ENCODE data around the gene PSMD6. TPM values are rescaled to one million over a fixed set of nuclear protein-coding genes. Genes with fewer than 3 reads are reported as not detected.

The PSMD6 gene
- polyA plus RNA-seq, 1 donor from 2014 or later = 150 TPM

- H4K20me1 ChIP-seq (ENCODE audit: insufficient read depth) = no peaks in the 10 kb centered on the region
- peaks cover 9% of the 10 kb centered on the region for H3K36me3 ChIP-seq (ENCODE audit: insufficient read depth, low read length)
- TF ChIP-seq SMC3 (conservative IDR thresholded peaks at IDR 0.05; ENCODE audit: poor library complexity) = no peak
- no peak for TF ChIP-seq RAD21 (conservative IDR thresholded peaks at IDR 0.05)
- no peak for TF ChIP-seq EP300 (conservative IDR thresholded peaks at IDR 0.05; ENCODE audit: poor library complexity, severe bottlenecking)
- no peak for TF ChIP-seq MXI1 (conservative IDR thresholded peaks at IDR 0.05; ENCODE audit: poor library complexity, severe bottlenecking)
- no peak for TF ChIP-seq EZH2 (IDR thresholded peaks at IDR 0.05; ENCODE audit: borderline replicate concordance, insufficient read depth, low read length, poor library complexity, severe bottlenecking)
- no peak for TF ChIP-seq TAF1 (IDR thresholded peaks at IDR 0.05; ENCODE audit: low read depth)
- no peak for TF ChIP-seq POLR2AphosphoS5 (IDR thresholded peaks at IDR 0.05)
- TF ChIP-seq CTCF (IDR thresholded peaks at IDR 0.05; ENCODE audit: poor library complexity, severe bottlenecking) = no peak
- no peak for TF ChIP-seq REST (IDR thresholded peaks at IDR 0.05; ENCODE audit: borderline replicate concordance)
- H3K79me2 ChIP-seq (replicated peaks; ENCODE audit: insufficient read depth, low read length) = no peaks in the 10 kb centered on the region
- no peaks in the 10 kb centered on the region for H3K9me3 ChIP-seq (ENCODE audit: low read length)
- H2AFZ ChIP-seq (ENCODE audit: low read depth, low read length) = no peak overlapping the region
- H3K9ac ChIP-seq (ENCODE audit: low read length) = no peak overlapping the region
- H3K4me2 ChIP-seq (ENCODE audit: low read length) = no peak overlapping the region
- no peaks in the 10 kb centered on the region for H3F3A ChIP-seq (ENCODE audit: insufficient read depth, low read length, poor library complexity, severe bottlenecking)
- H3K27me3 ChIP-seq (ENCODE audit: insufficient read depth, low read depth, low read length) = no peaks in the 10 kb centered on the region
- no peak overlapping the region for H3K4me3 ChIP-seq (ENCODE audit: low read length)
- no peaks in the 10 kb centered on the region for H3K9me2 ChIP-seq (ENCODE audit: insufficient read depth, low read length)
- H3K27ac ChIP-seq (ENCODE audit: low read length) = no peak overlapping the region
Observed at GRCh38 chr3:64011685-64012084, 11.6 kb downstream of the PSMD6 start.

GRCh38 chr3:64010199-64010598, 13.1 kb downstream of the PSMD6 start:
- H3K27me3 ChIP-seq (ENCODE audit: insufficient read depth, low read depth, low read length) = no peaks in the 10 kb centered on the region
- no peak overlapping the region for H3K4me2 ChIP-seq (ENCODE audit: low read length)
- H3F3A ChIP-seq (ENCODE audit: insufficient read depth, low read length, poor library complexity, severe bottlenecking) = no peaks in the 10 kb centered on the region
- no peak for TF ChIP-seq SMC3 (conservative IDR thresholded peaks at IDR 0.05; ENCODE audit: poor library complexity)
- no peak for TF ChIP-seq MXI1 (conservative IDR thresholded peaks at IDR 0.05; ENCODE audit: poor library complexity, severe bottlenecking)
- TF ChIP-seq EP300 (conservative IDR thresholded peaks at IDR 0.05; ENCODE audit: poor library complexity, severe bottlenecking) = no peak
- no peak for TF ChIP-seq TAF1 (IDR thresholded peaks at IDR 0.05; ENCODE audit: low read depth)
- no peak for TF ChIP-seq REST (IDR thresholded peaks at IDR 0.05; ENCODE audit: borderline replicate concordance)
- TF ChIP-seq CTCF (IDR thresholded peaks at IDR 0.05; ENCODE audit: poor library complexity, severe bottlenecking) = no peak
- no peak for TF ChIP-seq EZH2 (IDR thresholded peaks at IDR 0.05; ENCODE audit: borderline replicate concordance, insufficient read depth, low read length, poor library complexity, severe bottlenecking)
- TF ChIP-seq POLR2AphosphoS5 (IDR thresholded peaks at IDR 0.05) = no peak
- TF ChIP-seq RAD21 (conservative IDR thresholded peaks at IDR 0.05) = no peak
- no peaks in the 10 kb centered on the region for H3K9me2 ChIP-seq (ENCODE audit: insufficient read depth, low read length)
- no peak overlapping the region for H3K27ac ChIP-seq (ENCODE audit: low read length)
- H3K36me3 ChIP-seq (ENCODE audit: insufficient read depth, low read length) = peaks cover 9% of the 10 kb centered on the region
- H2AFZ ChIP-seq (ENCODE audit: low read depth, low read length) = no peak overlapping the region
- H3K4me3 ChIP-seq (ENCODE audit: low read length) = no peak overlapping the region
- H3K9ac ChIP-seq (ENCODE audit: low read length) = no peak overlapping the region
- no peaks in the 10 kb centered on the region for H3K79me2 ChIP-seq (replicated peaks; ENCODE audit: insufficient read depth, low read length)
- H3K9me3 ChIP-seq (ENCODE audit: low read length) = no peaks in the 10 kb centered on the region
- no peaks in the 10 kb centered on the region for H4K20me1 ChIP-seq (ENCODE audit: insufficient read depth)

All from neural cell (in vitro differentiated cells).